PC-3 (cell line): Measurements from ENCODE around the gene CALM3. TPM values are rescaled to one million over a fixed set of nuclear protein-coding genes. Genes with fewer than 3 reads are reported as not detected.

Source experiments
- ATAC-seq: fragments of 200-7000 bp; cut with Tn5 transposase; 2 replicates; pipeline ENCODE4 v1.9.1; 2020; ENCODE audit warnings: mild to moderate bottlenecking, moderate library complexity
- BruUV-seq: library from RNA; stranded (reverse); fragments of 400-500 nt; replicated peaks from 2 replicates; lab custom pipeline; 2021; lab: Mats Ljungman, UMichigan
- CTCF ChIA-PET: fragments of 300-600 bp; sonication (Branson Sonifier 250); formaldehyde crosslinking; loops from one replicate; lab custom pipeline; 2022; ENCODE audit warnings: antibody characterized with exemption; lab: Charles Lee
- POLR2A ChIA-PET: fragments of 300-600 bp; sonication (Branson Sonifier 250); formaldehyde crosslinking; loops from one replicate; lab custom pipeline; 2022; ENCODE audit warnings: antibody characterized with exemption; ENCODE audit not compliant: unreplicated experiment; lab: Charles Lee
- DNase-seq: peaks from one replicate; pipeline ENCODE4 v3.0.0-alpha.2; 2015
- H2AFZ ChIP-seq: fragments of 300-600 bp; sonication (generic); 2 replicates; pipeline ENCODE4 v1.6.0; 2016; ENCODE audit warnings: antibody characterized with exemption, low read length
- H3F3A ChIP-seq: fragments of 300-600 bp; sonication (generic); one replicate; pipeline ENCODE4 v1.6.0; 2017; ENCODE audit warnings: antibody characterized with exemption, low read length, control low read depth, mild to moderate bottlenecking; ENCODE audit not compliant: unreplicated experiment
- H3K27ac ChIP-seq: fragments of 300-600 bp; sonication (generic); 2 replicates; pipeline ENCODE4 v1.5.1; 2016; ENCODE audit warnings: mild to moderate bottlenecking, low read length
- H3K27me3 ChIP-seq: fragments of 300-600 bp; sonication (generic); 2 replicates; pipeline ENCODE4 v1.6.1; 2016; ENCODE audit warnings: low read length, mixed read lengths
- H3K36me3 ChIP-seq: fragments of 300-600 bp; sonication (generic); 2 replicates; pipeline ENCODE4 v1.6.1; 2016; ENCODE audit warnings: low read depth, mixed run types, low read length, mixed read lengths
- H3K4me1 ChIP-seq: fragments of 300-600 bp; sonication (generic); 2 replicates; pipeline ENCODE4 v1.5.1; 2016; ENCODE audit warnings: low read length; ENCODE audit not compliant: insufficient read depth
- H3K4me2 ChIP-seq: fragments of 300-600 bp; sonication (generic); 2 replicates; pipeline ENCODE4 v1.6.0; 2016; ENCODE audit warnings: low read length
- H3K4me3 ChIP-seq: fragments of 300-600 bp; sonication (generic); 2 replicates; pipeline ENCODE4 v1.5.1; 2016; ENCODE audit warnings: mild to moderate bottlenecking, low read length, mixed read lengths
- H3K79me2 ChIP-seq: fragments of 300-600 bp; sonication (generic); 2 replicates; pipeline ENCODE4 v1.6.1; 2017; ENCODE audit warnings: low read length, mixed read lengths
- H3K9ac ChIP-seq: fragments of 300-600 bp; sonication (generic); 2 replicates; pipeline ENCODE4 v1.6.0; 2016; ENCODE audit warnings: mild to moderate bottlenecking, low read length
- H3K9me2 ChIP-seq: fragments of 300-600 bp; sonication (generic); replicated peaks from 2 replicates; pipeline ENCODE4 v1.6.1; 2016; ENCODE audit warnings: mixed run types, low read length, mixed read lengths
- H3K9me3 ChIP-seq: fragments of 300-600 bp; sonication (generic); 2 replicates; pipeline ENCODE4 v1.6.1; 2016; ENCODE audit warnings: low read length, mixed read lengths
- H4K20me1 ChIP-seq: fragments of 300-600 bp; sonication (generic); 2 replicates; pipeline ENCODE4 v1.6.1; 2016; ENCODE audit warnings: low read length, mixed read lengths
- EZH2 ChIP-seq: fragments of 300-600 bp; sonication (generic); IDR thresholded peaks from one replicate; pipeline ENCODE4 v1.6.1; 2017; ENCODE audit warnings: antibody characterized with exemption, mild to moderate bottlenecking, low read length; ENCODE audit not compliant: unreplicated experiment
- EZH2phosphoT487 ChIP-seq: fragments of 300-600 bp; sonication (generic); IDR thresholded peaks from 2 replicates; pipeline ENCODE4 v1.6.1; 2018; ENCODE audit warnings: mild to moderate bottlenecking, antibody characterized with exemption, low read length, borderline replicate concordance
- intact Hi-C: fragments of 100-400 bp; cut with micrococcal nuclease; formaldehyde crosslinking; loops from 2 replicates; pipeline ENCODE4 v1.9.0; 2023
- total RNA-seq: library from RNA; depleted of rRNA; stranded (reverse); fragments of >200 nt; gene quantifications from 2 replicates; pipeline ENCODE4 v1.2.3, GENCODE V29; 2014
- TF ChIP-seq, protein P1 (sequence below): fragments of 300-600 bp; sonication (generic); conservative IDR thresholded peaks from 2 replicates; pipeline ENCODE4 v1.5.1; 2017; ENCODE audit warnings: antibody characterized with exemption, low read depth, mild to moderate bottlenecking, low read length

The CALM3 gene
- total RNA-seq, 1 experiment from 2014 or later: 160 TPM

DNA sequence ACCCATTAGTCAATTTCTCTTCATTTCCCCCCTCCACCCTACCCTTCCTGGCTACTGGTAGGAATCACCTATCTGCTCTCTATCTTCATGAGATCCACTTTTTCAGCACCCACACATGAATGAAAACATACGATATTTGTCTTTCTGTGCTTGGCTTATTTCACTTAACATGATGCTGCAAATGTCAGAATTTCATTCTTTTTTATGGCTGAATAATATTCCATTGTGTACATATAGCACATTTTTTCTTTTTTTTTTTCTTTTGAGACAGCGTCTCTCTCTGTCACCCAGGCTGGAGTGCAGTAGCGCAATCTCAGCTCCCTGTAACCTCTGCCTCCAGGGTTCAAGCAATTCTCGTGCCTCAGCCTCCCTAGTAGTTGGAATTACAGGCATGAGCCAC, 9.9 kb upstream of the CALM3 start:
- no peak overlapping the region for H3K4me3 ChIP-seq
- H3K27me3 ChIP-seq: no peaks in the 10 kb centered on the region
- no peaks in the 10 kb centered on the region for H3K9me3 ChIP-seq
- H3K36me3 ChIP-seq: no peaks in the 10 kb centered on the region
- H3K27ac ChIP-seq: no peak overlapping the region
- H3K9me2 ChIP-seq: no peaks in the 10 kb centered on the region
- DNase-seq: no peak
- ChIA-PET POLR2A (no interaction called here), CTCF (no interaction called here)
- H3F3A ChIP-seq: no peaks in the 10 kb centered on the region
- H4K20me1 ChIP-seq: no peaks in the 10 kb centered on the region
- no peak overlapping the region for H3K4me2 ChIP-seq
- BruUV-seq: no TSS peak
- no peak for ATAC-seq
- no peaks in the 10 kb centered on the region for H3K79me2 ChIP-seq
- intact Hi-C loops: no loop called here
- no peak overlapping the region for H3K9ac ChIP-seq
- TF ChIP-seq EZH2 (no peak), EZH2phosphoT487 (no peak)
- TF ChIP-seq, protein P1, sequence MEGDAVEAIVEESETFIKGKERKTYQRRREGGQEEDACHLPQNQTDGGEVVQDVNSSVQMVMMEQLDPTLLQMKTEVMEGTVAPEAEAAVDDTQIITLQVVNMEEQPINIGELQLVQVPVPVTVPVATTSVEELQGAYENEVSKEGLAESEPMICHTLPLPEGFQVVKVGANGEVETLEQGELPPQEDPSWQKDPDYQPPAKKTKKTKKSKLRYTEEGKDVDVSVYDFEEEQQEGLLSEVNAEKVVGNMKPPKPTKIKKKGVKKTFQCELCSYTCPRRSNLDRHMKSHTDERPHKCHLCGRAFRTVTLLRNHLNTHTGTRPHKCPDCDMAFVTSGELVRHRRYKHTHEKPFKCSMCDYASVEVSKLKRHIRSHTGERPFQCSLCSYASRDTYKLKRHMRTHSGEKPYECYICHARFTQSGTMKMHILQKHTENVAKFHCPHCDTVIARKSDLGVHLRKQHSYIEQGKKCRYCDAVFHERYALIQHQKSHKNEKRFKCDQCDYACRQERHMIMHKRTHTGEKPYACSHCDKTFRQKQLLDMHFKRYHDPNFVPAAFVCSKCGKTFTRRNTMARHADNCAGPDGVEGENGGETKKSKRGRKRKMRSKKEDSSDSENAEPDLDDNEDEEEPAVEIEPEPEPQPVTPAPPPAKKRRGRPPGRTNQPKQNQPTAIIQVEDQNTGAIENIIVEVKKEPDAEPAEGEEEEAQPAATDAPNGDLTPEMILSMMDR: no peak
- no peak overlapping the region for H2AFZ ChIP-seq
- H3K4me1 ChIP-seq: no peaks in the 10 kb centered on the region

DNA sequence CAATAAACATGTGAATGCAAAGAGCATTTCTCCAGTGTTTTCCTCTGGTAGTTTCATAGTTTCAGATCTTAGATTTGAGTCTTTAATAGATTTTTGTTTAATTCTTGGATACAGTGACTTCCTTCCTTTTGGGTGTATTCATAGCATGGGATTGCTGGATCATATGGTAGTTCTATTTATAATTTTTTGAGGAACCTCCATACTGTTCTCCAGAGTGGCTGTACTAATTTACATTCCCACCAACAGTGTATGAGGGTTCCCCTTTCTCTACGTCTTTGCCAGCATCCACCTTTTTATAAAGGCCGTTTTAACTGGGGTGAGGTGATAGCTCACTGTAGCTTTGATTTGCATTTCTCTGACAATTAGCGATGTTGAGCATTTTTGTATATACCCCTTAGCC, 9.3 kb upstream of the CALM3 start:
- Histone ChIP-seq H3K27me3 (no peaks in the 10 kb centered on the region), H2AFZ (no peak overlapping the region), H3K27ac (no peak overlapping the region), H3K4me3 (no peak overlapping the region), H3K9ac (no peak overlapping the region), H3K9me2 (no peaks in the 10 kb centered on the region), H3K79me2 (no peaks in the 10 kb centered on the region), H3K9me3 (no peaks in the 10 kb centered on the region), H3K4me1 (no peaks in the 10 kb centered on the region), H3K36me3 (no peaks in the 10 kb centered on the region), H4K20me1 (no peaks in the 10 kb centered on the region), H3K4me2 (no peak overlapping the region), H3F3A (no peaks in the 10 kb centered on the region)
- DNase-seq: no peak
- no TSS peak for BruUV-seq
- ChIA-PET POLR2A (no interaction called here), CTCF (no interaction called here)
- ATAC-seq: no peak
- no peak for TF ChIP-seq EZH2
- TF ChIP-seq, protein P1: no peak
- TF ChIP-seq EZH2phosphoT487: no peak
- intact Hi-C loops: no loop called here

DNA sequence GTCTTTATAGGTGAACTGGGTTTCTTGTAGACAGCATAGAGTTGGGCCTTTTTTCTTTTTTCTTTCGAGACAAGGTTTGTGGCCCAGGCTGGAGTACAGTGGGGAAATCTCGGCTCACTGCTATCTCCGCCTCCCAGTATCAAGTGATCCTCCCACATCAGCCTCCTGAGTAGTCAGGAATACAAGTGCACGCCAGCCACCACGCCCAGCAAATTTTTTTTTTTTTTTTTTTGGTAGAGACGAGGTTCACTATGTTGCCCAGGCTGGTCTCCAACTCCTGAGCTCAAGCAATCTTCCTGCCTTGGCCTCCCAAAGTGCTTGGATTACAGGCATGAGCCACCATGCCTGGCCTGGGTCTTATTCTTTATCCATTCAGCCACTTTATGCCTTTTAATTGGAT, 5.1 kb upstream of the CALM3 start:
- no peaks in the 10 kb centered on the region for H3K9me2 ChIP-seq
- intact Hi-C loops: no loop called here
- no peak overlapping the region for H3K9ac ChIP-seq
- BruUV-seq: no TSS peak
- H3K36me3 ChIP-seq: no peaks in the 10 kb centered on the region
- ATAC-seq: no peak
- no peaks in the 10 kb centered on the region for H3K9me3 ChIP-seq
- no peaks in the 10 kb centered on the region for H3K27me3 ChIP-seq
- DNase-seq: no peak
- no peaks in the 10 kb centered on the region for H3K4me1 ChIP-seq
- H4K20me1 ChIP-seq: no peaks in the 10 kb centered on the region
- POLR2A ChIA-PET: no interaction called here
- CTCF ChIA-PET: no interaction called here
- no peak overlapping the region for H2AFZ ChIP-seq
- no peak overlapping the region for H3K4me2 ChIP-seq
- TF ChIP-seq, protein P1: no peak
- TF ChIP-seq EZH2: no peak
- no peak for TF ChIP-seq EZH2phosphoT487
- H3K27ac ChIP-seq: no peak overlapping the region
- no peaks in the 10 kb centered on the region for H3F3A ChIP-seq
- H3K4me3 ChIP-seq: no peak overlapping the region
- no peaks in the 10 kb centered on the region for H3K79me2 ChIP-seq
